HL-60 (cell line): ENCODE data around the gene HPGDS.

Source experiments
- DNase-seq, 2 experiments: peaks; one replicate each; pipeline ENCODE4 v3.0.0-alpha.2; 2010 to 2020; ENCODE audit warnings: low read depth in 1 of 2, low spot score in 1 of 2
- H3K27ac ChIP-seq: fragments of 250-450 bp; sonication (Bioruptor Pico); replicated peaks from 2 replicates; pipeline ENCODE4 v1.5.1; 2020; ENCODE audit warnings: mild to moderate bottlenecking, moderate library complexity
- H3K27me3 ChIP-seq: fragments of 250-450 bp; sonication (Bioruptor Pico); 2 replicates; pipeline ENCODE4 v1.5.1; 2021; ENCODE audit warnings: mild to moderate bottlenecking, moderate library complexity; ENCODE audit not compliant: insufficient read depth, poor library complexity, severe bottlenecking
- H3K4me3 ChIP-seq: replicated peaks from 2 replicates; pipeline ENCODE4 v1.5.1; 2011; ENCODE audit warnings: mild to moderate bottlenecking, control low read depth, low read length; ENCODE audit not compliant: insufficient read depth
- CTCF ChIP-seq: IDR thresholded peaks from one replicate; pipeline ENCODE4 v1.5.1; 2011; ENCODE audit warnings: low read length, control low read depth, inconsistent platforms; ENCODE audit not compliant: insufficient read depth
- GABPA ChIP-seq: IDR thresholded peaks from 2 replicates; pipeline ENCODE4 v1.6.1; 2012; ENCODE audit warnings: low read depth
- POLR2AphosphoS5 ChIP-seq: IDR thresholded peaks from 2 replicates; pipeline ENCODE4 v1.6.1; 2012; ENCODE audit warnings: low read depth
- SPI1 ChIP-seq: IDR thresholded peaks from 2 replicates; pipeline ENCODE4 v1.6.1; 2012; ENCODE audit warnings: low read depth, mild to moderate bottlenecking, borderline replicate concordance
- TF ChIP-seq, protein P1 (sequence below): IDR thresholded peaks from 2 replicates; pipeline ENCODE4 v1.6.1; 2012; ENCODE audit warnings: low read depth; ENCODE audit not compliant: insufficient replicate concordance

HPGDS gene

DNA sequence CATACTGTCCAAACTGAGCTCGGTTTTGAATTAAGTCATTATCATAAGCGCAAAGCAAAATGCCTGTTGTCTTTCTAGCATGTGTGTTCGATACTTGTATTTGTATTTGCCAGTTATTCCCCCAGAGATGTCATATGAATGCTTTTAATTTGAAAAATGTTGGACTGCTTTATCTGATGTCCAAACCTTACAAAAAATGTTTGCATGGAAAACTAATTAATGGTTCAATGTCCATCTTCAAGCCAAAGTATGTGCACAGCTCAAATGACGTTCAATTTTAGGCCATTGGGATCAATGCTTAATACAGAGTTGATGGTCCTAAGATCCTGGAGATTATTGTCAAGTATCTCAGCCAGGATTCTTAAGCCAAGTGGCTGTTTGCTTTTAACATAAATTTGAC, 17.2 kb upstream of the HPGDS start:
- Histone ChIP-seq H3K27me3 (no peaks in the 10 kb centered on the region), H3K27ac (no peak overlapping the region), H3K4me3 (no peak overlapping the region)
- TF ChIP-seq, protein P1, sequence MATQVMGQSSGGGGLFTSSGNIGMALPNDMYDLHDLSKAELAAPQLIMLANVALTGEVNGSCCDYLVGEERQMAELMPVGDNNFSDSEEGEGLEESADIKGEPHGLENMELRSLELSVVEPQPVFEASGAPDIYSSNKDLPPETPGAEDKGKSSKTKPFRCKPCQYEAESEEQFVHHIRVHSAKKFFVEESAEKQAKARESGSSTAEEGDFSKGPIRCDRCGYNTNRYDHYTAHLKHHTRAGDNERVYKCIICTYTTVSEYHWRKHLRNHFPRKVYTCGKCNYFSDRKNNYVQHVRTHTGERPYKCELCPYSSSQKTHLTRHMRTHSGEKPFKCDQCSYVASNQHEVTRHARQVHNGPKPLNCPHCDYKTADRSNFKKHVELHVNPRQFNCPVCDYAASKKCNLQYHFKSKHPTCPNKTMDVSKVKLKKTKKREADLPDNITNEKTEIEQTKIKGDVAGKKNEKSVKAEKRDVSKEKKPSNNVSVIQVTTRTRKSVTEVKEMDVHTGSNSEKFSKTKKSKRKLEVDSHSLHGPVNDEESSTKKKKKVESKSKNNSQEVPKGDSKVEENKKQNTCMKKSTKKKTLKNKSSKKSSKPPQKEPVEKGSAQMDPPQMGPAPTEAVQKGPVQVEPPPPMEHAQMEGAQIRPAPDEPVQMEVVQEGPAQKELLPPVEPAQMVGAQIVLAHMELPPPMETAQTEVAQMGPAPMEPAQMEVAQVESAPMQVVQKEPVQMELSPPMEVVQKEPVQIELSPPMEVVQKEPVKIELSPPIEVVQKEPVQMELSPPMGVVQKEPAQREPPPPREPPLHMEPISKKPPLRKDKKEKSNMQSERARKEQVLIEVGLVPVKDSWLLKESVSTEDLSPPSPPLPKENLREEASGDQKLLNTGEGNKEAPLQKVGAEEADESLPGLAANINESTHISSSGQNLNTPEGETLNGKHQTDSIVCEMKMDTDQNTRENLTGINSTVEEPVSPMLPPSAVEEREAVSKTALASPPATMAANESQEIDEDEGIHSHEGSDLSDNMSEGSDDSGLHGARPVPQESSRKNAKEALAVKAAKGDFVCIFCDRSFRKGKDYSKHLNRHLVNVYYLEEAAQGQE = no peak
- TF ChIP-seq CTCF (no peak), POLR2AphosphoS5 (no peak), SPI1 (no peak), GABPA (no peak)
- DNase-seq = no peak

DNA sequence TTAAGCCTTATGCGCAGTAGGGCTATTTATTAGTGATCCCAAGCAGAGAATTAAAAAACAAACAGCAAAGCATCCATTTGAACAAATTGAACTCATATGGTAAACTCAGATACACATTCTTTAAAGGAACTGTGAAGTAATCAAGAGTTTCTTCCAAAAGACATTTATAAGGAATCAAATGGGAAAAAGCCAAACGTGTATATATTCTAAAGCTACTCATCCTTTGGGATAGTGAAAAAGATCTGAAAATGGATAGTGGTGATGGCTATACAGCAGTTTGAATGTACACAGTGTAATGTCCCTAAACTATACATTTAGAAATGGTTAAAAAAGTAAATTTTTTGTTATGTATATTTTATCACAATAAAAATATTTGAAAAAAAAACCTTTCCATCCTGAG, 16.6 kb upstream of the HPGDS start:
- TF ChIP-seq, protein P1 = no peak
- TF ChIP-seq CTCF (no peak), GABPA (no peak), POLR2AphosphoS5 (no peak), SPI1 (no peak)
- no peak for DNase-seq

DNA sequence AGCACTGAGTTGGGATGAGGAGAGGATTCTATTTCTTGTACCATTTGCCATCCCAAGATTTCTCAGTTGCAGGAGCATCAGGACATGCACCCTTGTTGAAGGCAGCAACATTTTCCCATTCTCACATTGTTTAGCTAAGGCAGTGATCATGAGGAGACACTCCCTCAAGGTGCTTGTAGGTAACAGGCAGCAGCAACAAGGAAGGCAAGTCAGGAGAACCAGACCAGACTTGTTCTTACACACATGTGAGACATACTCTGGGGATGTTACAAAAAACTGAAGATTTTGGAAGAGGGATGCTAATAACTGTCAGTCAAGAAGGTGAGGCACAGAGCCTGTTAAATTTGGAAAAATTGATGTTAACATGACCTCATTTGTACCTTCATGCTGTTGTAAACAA, 15.5 kb upstream of the HPGDS start:
- TF ChIP-seq CTCF (no peak), POLR2AphosphoS5 (no peak), GABPA (no peak), SPI1 (no peak)
- TF ChIP-seq, protein P1 = no peak
- Histone ChIP-seq H3K27ac (no peak overlapping the region), H3K27me3 (no peaks in the 10 kb centered on the region), H3K4me3 (no peak overlapping the region)
- no peak for DNase-seq

More for the DNA sequence above, 16.6 kb upstream of the HPGDS start:
- H3K27ac ChIP-seq = no peak overlapping the region
- no peaks in the 10 kb centered on the region for H3K27me3 ChIP-seq
- H3K4me3 ChIP-seq = no peak overlapping the region
